WI38 (cell line): Measurements from ENCODE around the gene GATA6.

Source experiments
- H3K4me3 ChIP-seq: 2 replicates; pipeline ENCODE4 v1.5.1; 2011; ENCODE audit warnings: low read depth, mild to moderate bottlenecking, control low read depth, low read length
- TF ChIP-seq, protein P1 (sequence below): IDR thresholded peaks from 2 replicates; pipeline ENCODE4 v1.5.1; 2012; ENCODE audit warnings: low read depth, mild to moderate bottlenecking, control low read depth, low read length

The GATA6 gene

DNA sequence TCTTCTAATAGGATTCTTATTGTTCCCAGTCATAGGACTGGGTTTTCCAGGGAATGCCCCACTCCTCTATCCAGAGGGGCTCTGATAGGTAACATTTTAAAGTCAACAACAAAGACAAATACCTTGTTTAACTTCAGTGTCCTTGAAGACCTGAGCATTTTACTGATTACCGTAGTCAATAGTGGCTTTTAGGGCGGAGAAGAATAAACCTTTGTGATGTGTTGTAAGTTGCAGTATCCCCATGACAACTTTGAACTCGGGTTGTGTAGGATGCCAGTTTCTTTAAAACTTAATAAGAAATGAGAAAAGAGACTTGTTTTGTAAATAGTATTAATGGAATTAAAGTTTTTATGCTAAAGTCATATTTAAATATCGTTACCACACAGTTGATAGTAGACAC, 6.0 kb downstream of the GATA6 start:
- TF ChIP-seq, protein P1, sequence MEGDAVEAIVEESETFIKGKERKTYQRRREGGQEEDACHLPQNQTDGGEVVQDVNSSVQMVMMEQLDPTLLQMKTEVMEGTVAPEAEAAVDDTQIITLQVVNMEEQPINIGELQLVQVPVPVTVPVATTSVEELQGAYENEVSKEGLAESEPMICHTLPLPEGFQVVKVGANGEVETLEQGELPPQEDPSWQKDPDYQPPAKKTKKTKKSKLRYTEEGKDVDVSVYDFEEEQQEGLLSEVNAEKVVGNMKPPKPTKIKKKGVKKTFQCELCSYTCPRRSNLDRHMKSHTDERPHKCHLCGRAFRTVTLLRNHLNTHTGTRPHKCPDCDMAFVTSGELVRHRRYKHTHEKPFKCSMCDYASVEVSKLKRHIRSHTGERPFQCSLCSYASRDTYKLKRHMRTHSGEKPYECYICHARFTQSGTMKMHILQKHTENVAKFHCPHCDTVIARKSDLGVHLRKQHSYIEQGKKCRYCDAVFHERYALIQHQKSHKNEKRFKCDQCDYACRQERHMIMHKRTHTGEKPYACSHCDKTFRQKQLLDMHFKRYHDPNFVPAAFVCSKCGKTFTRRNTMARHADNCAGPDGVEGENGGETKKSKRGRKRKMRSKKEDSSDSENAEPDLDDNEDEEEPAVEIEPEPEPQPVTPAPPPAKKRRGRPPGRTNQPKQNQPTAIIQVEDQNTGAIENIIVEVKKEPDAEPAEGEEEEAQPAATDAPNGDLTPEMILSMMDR, result no peak
- no peak overlapping the region for H3K4me3 ChIP-seq

DNA sequence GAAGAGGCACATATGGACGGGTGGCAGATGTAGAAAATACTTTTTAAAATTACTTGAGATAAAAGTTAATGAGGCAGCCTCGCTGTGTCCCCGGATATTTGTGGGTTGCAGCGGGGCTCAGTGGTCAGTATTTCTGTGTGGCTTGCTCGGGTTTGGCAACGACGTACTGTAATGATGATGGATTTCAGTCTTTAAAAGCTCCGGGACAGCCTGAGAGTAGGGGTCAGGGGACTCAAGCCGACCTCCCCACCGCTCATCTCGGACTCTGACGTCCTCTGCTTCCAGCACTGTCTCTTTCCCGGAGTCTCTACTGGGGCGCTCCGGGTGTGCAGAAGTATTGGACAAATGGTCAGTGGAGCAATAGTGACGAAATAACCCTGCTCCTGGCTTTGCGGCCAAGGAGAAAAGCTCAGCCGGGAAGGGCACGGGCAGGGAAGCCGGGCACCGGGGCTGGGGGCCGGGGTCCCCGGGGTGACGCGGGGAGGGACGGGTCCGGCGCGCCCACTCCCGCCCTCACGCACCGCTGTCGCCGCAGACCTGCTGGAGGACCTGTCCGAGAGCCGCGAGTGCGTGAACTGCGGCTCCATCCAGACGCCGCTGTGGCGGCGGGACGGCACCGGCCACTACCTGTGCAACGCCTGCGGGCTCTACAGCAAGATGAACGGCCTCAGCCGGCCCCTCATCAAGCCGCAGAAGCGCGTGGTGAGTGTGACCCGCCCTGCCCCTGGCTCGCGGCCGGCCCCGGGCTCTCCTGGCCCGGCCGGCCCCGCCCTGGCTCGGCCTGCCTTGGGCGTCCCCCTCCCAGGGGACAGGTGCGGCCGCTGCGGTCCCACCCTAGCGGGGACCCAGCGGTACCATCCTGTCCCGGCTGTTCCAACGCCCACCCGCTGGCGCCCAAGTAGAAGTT, 7.3 kb downstream of the GATA6 start:
- TF ChIP-seq, protein P1, result no peak
- no peak overlapping the region for H3K4me3 ChIP-seq

DNA sequence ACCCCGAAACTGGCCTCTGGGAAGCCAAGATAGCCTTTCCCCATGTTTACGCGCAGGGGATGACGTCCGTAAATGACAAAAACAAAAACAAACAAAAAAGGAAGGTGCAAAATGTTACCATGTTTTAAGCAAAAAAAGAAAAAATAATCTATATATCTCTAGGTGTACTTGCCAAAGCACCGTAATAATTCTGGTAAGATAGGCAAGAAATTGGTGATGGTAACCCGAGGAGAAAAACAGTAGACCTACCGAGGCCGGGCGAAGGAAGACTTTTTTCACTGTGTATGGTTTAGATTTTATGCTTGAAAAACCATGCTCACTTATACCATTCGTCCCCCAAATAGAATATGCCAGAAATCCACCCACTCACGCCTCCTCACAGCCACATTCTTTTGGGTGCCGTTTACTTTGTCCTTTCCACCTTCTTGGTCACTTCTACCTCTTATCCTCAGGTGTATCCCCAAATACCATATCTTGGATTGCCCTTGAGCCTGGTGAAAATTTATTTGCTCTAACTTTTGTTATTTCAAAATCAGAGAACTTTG, 8.0 kb downstream of the GATA6 start:
- TF ChIP-seq, protein P1, result no peak
- no peak overlapping the region for H3K4me3 ChIP-seq

DNA sequence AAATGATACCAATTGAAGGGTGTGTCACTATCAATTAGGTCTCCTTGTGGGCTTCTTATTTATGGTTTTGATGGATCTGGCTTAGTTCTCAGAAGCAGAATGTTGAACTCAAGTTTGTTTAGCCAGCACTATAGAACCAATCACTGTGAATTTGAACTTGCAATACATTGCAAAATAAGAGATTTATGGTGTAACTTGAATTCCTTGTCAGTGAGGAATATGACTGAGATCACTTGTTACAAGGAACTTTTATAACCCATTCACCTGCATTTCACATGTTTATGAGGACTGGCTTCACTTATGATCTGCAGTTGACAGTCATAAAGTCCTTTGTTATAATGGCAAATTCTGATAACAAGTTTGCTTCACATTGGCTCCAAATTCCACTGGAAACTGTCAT, 9.8 kb downstream of the GATA6 start:
- TF ChIP-seq, protein P1, result no peak

DNA sequence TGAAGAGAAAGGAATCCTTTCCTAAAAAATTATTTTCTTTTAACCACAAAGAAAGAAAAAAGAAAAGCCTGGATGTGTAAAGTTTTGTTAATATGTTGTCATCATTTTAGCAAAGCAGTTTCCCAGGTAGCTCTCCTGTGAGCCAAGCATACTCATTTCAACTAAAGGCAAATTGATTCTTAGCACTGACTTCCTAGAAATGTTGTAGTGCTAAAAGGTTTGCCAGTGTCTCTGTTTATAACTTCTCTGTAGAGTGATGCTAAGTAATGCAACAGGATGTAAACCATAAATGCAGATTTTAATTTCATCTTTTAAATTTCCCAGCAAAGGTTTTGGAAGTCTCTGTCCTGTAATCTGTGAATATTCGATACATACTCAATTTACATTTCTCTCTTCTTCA, 10.2 kb downstream of the GATA6 start:
- H3K4me3 ChIP-seq, result no peak overlapping the region
- TF ChIP-seq, protein P1, result no peak

More for the DNA sequence above, 9.8 kb downstream of the GATA6 start:
- no peak overlapping the region for H3K4me3 ChIP-seq

DNA sequence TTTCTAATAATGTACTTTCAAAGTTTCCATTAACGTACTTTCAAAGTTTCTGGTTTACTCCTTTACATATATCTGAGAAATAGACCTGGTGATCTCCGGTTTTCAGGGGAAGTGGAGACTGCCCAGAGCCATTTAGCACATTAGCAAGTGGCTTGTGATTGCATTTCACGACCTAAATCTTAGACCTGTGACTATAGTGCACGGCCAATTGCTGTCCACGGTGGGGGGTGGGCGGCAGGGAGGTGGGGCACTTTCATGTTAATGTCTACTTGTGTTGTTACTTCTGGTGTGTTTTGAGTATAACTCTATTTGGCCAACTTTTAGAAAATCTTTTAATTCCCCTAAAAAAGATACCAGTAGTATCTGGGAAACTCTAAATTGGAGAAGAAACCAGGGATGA, 11.3 kb downstream of the GATA6 start:
- TF ChIP-seq, protein P1, result no peak
- H3K4me3 ChIP-seq, result no peak overlapping the region
